SU-DHL-6 (cell line): ENCODE results near the gene UMODL1.

Experiments used
- EZH2phosphoT487 ChIP-seq: fragments of 200-600 bp; sonication (generic), shearing (Covaris generic); conservative IDR thresholded peaks from 2 replicates; pipeline ENCODE4 v1.6.1; 2018; ENCODE audit warnings: mild to moderate bottlenecking, antibody characterized with exemption, low read length, moderate library complexity, mixed read lengths
- TF ChIP-seq, protein P1 (sequence below): fragments of 200-600 bp; sonication (generic); IDR thresholded peaks from one replicate; pipeline ENCODE4 v1.5.1; 2017; ENCODE audit warnings: antibody characterized with exemption, mild to moderate bottlenecking, low read length, moderate library complexity; ENCODE audit not compliant: insufficient read depth, poor library complexity, severe bottlenecking

GRCh38 chr21:42047821-42048613 lies 23.1 kb upstream of the UMODL1 start:
- TF ChIP-seq, protein P1, sequence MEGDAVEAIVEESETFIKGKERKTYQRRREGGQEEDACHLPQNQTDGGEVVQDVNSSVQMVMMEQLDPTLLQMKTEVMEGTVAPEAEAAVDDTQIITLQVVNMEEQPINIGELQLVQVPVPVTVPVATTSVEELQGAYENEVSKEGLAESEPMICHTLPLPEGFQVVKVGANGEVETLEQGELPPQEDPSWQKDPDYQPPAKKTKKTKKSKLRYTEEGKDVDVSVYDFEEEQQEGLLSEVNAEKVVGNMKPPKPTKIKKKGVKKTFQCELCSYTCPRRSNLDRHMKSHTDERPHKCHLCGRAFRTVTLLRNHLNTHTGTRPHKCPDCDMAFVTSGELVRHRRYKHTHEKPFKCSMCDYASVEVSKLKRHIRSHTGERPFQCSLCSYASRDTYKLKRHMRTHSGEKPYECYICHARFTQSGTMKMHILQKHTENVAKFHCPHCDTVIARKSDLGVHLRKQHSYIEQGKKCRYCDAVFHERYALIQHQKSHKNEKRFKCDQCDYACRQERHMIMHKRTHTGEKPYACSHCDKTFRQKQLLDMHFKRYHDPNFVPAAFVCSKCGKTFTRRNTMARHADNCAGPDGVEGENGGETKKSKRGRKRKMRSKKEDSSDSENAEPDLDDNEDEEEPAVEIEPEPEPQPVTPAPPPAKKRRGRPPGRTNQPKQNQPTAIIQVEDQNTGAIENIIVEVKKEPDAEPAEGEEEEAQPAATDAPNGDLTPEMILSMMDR = no peak
- no peak for TF ChIP-seq EZH2phosphoT487
